ENCODE measurements around the gene HDDC2.

DNA sequence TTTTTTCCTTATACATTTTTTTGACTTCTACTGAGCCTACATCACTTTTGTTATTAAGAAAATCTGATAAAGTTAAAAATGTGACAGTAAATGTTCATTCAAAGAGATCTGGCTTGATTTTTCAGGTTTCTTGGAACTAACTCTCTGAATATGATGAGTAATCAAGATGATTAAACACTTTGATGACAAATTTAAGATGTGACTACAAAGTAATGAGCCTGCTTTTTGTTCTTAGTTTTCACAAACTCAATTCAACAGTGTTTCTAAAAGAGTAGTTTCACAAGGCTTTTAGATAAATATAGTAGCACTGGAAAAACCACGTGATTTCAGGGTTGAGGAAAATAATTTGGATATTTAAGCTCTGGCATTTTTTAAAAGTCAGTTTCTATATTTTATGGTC is 37.9 kb upstream of the HDDC2 start:
- TF ChIP-seq, protein P1, sequence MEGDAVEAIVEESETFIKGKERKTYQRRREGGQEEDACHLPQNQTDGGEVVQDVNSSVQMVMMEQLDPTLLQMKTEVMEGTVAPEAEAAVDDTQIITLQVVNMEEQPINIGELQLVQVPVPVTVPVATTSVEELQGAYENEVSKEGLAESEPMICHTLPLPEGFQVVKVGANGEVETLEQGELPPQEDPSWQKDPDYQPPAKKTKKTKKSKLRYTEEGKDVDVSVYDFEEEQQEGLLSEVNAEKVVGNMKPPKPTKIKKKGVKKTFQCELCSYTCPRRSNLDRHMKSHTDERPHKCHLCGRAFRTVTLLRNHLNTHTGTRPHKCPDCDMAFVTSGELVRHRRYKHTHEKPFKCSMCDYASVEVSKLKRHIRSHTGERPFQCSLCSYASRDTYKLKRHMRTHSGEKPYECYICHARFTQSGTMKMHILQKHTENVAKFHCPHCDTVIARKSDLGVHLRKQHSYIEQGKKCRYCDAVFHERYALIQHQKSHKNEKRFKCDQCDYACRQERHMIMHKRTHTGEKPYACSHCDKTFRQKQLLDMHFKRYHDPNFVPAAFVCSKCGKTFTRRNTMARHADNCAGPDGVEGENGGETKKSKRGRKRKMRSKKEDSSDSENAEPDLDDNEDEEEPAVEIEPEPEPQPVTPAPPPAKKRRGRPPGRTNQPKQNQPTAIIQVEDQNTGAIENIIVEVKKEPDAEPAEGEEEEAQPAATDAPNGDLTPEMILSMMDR (conservative IDR thresholded peaks at IDR 0.05; ENCODE audit: low read depth in 2 of 2): no peak
- TF ChIP-seq JUNB (IDR thresholded peaks at IDR 0.05; ENCODE audit: unreplicated experiment) (no peak), EZH2 (IDR thresholded peaks at IDR 0.05; ENCODE audit: low read depth, unreplicated experiment) (no peak), STAT1 (IDR thresholded peaks at IDR 0.05; ENCODE audit: unreplicated experiment) (no peak), POLR2AphosphoS5 (IDR thresholded peaks at IDR 0.05; ENCODE audit: low read depth) (no peak), ZNF114 (CRISPR knock-in tag; IDR thresholded peaks at IDR 0.05) (no peak), CREB1 (CRISPR knock-in tag; IDR thresholded peaks at IDR 0.05; ENCODE audit: low read depth) (no peak), REST (IDR thresholded peaks at IDR 0.05; ENCODE audit: unreplicated experiment) (no peak), EZH2phosphoT487 (IDR thresholded peaks at IDR 0.05; ENCODE audit: unreplicated experiment) (no peak), NANOG (IDR thresholded peaks at IDR 0.05; ENCODE audit: borderline replicate concordance) (no peak), ZNF462 (CRISPR knock-in tag; IDR thresholded peaks at IDR 0.05) (no peak), ZNF331 (CRISPR knock-in tag; IDR thresholded peaks at IDR 0.05; ENCODE audit: low read depth) (no peak)
- TF ChIP-seq, protein P2, sequence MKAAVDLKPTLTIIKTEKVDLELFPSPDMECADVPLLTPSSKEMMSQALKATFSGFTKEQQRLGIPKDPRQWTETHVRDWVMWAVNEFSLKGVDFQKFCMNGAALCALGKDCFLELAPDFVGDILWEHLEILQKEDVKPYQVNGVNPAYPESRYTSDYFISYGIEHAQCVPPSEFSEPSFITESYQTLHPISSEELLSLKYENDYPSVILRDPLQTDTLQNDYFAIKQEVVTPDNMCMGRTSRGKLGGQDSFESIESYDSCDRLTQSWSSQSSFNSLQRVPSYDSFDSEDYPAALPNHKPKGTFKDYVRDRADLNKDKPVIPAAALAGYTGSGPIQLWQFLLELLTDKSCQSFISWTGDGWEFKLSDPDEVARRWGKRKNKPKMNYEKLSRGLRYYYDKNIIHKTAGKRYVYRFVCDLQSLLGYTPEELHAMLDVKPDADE (IDR thresholded peaks at IDR 0.05): no peak
